ENCODE data around the gene TREX2.

Gene TREX2

GRCh38 chrX:153454901-153455550 is 9.2 kb upstream of the TREX2 start:
- DNase-seq, result no peak

GRCh38 chrX:153450949-153451277 is 5.1 kb upstream of the TREX2 start:
- DNase-seq, result no peak

DNA sequence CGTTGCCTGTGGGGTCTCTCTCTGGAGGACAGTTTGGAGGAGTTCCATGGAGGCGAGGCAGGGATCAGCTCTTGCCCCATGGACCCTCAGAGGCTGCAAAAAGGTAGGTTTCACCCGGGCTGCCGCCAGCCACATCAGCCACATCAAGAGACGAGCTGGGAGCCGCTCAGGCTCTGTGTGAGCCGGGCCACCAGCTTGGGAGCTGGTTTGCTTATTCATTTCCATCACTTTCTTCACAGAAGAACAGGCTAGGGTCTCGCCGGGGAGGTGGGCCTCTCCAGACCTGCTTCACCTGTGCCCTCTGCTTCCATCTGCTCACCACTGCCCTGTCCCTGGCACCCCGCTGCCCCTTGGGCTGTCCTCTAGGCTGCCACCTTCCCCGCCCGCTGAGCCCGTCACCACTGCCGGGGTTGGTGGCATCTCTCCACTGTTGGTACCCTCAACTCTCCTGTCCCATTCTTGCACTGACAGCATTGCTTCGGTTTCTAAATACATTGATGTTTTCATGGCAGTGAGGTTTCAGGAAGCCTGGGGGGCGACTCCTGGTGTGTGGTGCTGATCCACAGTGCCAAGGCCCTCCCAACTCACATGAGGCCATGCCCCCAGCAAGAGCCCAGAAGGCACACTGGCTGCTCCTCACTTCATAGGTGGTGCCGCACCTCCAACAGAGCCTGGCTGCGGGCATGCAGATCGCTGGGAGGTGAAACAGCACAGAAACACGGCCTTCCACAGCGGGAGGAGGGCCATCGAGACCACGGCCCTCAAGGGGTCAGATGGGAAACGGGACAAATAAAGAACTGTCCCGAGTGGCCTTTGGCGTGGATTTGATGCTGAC is 4.5 kb upstream of the TREX2 start:
- DNase-seq, result no peak

- DNase-seq, result no peak
These were observed 3.7 kb upstream of the TREX2 start for GRCh38 chrX:153449368-153450113.

DNA sequence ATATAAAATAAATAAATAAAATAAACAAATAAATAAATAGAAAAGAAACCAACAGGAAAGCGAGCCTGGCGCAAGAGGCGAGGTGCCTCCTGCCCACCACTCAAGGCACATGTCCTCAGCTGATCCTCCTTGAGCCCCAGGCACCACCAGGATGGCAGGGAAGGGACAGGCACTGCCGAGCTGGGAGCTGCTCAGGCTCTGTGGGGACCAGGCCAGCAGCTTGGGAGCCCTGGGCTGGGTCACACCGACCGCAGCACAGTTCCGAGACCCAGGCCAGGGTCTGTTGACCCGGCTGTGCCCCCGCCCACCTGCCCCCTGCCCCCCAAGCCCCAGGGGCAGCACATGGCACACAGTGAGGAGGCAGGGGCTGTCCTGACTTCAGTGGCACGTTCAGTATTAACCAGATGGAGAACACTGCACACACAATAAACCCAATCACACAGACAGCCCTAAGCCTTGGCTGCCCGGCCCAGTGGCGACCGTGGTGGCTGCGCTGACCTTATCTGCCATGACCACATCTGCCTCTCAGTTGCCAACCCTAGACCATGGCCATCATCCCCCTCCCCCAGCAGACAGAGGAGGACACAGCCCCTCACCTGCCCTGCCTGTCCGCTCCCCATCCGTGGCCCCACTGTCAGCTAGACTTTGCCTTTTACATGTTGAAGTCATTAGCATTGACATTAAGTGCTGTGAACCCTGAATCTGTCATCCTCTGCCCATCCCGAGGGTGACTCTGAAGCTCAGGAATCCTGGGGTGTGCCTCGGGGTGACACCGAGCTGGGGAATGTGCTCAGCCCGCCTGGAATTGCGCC is 2.9 kb upstream of the TREX2 start:
- DNase-seq, result no peak

GRCh38 chrX:153447581-153447960 is 1.7 kb upstream of the TREX2 start:
- no peak for DNase-seq

DNA sequence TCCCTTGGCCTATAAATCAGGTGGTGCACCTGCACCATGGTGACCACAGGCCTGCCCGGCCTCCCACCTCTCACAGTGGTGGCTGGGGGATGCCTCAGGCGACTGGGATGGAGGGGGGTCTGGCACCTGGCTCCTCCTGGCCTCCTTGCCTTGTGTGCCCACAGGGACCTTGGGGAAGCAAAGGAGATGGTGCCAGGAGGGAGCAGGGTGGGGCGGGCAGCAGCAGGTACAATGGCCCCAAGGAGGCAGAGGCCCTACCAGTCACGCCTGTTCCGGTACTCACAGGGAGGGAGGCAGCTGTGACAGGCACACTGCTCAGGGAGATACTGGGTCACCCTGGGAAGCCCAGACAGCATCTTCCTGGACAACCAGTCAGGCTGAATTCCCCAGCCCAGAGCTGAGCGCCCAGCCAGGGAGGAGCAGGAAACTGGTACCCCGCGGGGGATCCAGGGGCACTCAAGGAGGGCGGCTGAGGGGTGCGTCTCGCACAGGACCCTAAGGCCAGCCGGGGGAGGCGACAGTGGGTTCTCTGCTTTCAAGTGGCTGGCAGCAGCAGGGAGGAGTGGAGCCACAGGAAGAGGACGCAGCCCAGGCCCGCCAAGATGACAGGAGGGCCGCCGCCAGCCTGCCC is 1.2 kb upstream of the TREX2 start:
- DNase-seq, result no peak

DNA sequence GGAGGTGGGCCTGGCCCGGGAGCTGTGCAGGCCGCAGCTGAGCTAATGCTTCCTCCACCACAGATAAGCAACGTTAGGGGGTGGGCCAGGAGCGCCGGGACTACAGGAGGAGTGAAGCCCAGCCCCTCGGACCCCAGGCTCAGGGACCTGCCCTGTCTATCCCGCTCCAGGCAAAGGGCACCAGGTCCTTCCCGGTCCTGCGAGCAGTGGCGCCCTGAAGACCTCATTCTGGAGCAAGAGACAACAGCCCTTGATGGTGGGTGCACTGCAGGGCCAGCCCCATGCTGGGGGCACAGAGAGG is 730 bp upstream of the TREX2 start:
- DNase-seq, result no peak

GRCh38 chrX:153445106-153445855 is 575 bp downstream of the TREX2 start:
- DNase-seq, result no peak

GRCh38 chrX:153444333-153445011 is 1.4 kb downstream of the TREX2 start:
- no peak for DNase-seq

- no peak for DNase-seq
These were observed 2.2 kb downstream of the TREX2 start for GRCh38 chrX:153443476-153444332.

- DNase-seq, result no peak
These were observed 3.4 kb downstream of the TREX2 start for GRCh38 chrX:153442463-153442862.

DNA sequence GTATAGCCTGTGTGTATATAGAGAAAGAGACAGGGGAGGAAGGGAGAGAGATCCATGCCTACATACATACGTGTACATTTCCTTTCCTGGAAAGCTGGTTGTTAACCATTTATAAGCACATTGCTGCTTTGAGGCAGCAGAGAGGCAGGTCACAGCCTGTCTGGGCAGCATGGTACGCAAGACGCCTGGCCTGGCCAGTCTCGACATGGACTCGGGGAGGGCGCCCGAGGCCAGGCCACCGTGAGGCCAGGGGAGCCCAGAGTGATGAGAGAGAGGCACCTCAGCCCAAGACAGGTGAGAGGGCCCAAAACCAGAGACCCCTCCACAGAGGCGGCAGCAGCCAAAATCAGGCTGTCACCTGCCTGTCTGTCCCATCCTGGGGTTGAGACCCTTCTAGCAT is 3.9 kb downstream of the TREX2 start:
- no peak for DNase-seq

DNA sequence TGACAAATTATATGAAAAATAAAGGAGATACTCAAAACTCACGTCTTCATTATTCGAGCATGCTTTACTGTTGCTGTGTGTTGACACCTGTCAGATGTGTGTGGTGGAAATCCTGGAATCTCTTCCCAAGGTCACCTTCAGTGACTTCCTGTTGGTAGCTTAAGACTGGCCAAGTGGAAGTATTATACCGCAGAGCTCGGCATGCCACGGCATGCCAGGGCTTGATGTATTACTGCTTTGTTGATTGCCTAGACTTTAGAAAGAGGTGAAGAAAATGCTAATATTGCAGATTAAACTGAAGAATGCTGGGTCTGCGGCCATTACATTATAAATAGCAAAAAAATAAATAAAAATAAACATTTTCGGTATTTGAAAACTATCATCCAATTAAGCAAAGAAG is 4.6 kb downstream of the TREX2 start:
- no peak for DNase-seq

DNA sequence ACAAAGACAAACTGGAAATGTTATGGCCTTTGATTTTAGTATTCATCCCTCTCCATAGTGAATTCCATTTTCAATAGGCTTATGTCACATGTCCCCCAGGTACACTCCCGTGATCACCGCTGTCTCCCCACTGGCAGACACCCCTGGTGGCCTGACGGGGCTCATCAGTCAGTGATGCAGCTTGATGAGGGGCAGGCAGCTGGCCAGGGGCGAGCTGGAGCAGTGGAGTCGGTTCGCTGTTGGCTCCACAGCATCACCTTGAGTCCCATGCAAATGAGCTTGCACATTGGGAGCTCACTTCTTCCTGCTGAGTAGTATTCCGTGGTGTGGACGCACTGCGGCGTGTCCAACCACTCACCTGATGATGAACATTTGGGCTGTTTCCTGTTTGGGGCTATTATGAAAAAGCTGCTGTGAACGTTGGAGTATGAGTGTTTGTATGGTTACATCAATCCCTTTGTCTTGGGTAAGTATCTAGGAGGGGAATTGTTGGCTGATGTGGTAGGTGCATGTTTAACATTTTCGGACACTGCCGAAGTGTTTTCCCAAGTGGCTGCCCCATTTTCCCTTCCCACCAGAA is 5.2 kb downstream of the TREX2 start:
- no peak for DNase-seq

GRCh38 chrX:153439977-153440376 is 5.9 kb downstream of the TREX2 start:
- no peak for DNase-seq

- DNase-seq, result no peak
These were observed 7.3 kb downstream of the TREX2 start for GRCh38 chrX:153438532-153438931.

DNA sequence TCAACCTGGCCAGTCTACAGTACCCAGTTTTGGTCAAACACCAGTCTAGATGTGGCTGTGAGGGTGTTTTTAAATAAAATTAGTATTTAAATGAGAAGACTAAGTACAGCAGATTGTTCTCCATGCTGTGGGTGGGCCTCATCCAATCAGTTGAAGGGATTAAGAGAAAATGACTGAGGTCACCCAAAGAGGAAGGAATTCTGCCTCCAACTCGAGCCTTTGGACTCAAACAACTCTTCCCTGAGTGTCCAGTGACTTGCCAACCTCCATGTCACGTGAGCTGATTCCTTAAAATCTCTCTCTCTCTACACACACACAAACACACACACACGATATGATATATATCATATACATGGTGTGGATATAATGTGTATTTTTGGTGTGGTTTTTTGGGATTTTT is 10.0 kb downstream of the TREX2 start:
- DNase-seq, result no peak

DNA sequence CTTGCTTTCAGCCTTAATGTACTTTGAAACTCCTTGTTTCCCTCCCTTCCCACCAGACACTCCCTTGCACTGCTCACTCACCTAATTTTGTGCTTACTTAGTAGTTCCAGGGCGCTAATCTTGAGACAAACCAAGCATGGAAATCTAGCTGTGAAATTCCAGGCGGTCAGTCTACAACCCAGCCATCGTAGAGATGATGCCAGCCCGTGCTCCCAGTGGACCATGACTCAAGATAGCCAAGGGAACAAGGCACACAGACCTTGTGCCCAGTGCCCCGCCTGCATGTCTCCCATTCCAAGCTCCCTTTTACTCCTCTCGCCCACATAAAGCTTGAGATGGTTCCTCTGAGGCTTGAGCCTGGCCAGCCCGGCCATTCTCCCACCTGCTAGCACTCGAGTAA is 11.1 kb downstream of the TREX2 start:
- DNase-seq, result no peak

DNA sequence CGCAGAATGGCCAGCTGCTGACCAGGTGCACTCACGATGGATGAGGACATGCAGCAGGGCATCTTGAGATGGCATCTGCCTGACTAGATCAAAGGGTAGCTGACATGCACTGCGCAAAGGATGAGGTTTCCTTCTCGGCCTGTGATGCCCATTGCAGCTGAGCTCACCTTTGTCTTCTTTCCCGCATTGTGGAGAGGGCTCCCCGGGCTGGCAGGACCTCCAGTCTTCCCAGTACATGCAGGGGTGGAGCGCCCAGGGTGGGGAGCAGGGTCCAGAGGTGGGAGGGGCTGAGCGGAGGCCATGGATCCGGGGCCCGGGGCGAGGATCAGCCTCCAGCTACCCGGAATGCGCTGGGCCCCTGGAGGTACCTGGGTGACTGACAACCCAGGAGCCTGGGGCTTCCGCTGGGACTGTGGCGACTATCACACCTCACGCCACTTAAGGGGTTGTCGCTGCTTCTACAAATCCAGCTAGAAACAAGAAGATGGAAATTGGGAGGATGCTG is 12.0 kb downstream of the TREX2 start:
- no peak for DNase-seq

All from islet precursor cell (in vitro differentiated cells).